ENCODE results near the gene MAP7D2. TPM values are rescaled to one million over a fixed set of nuclear protein-coding genes. Genes with fewer than 3 reads are reported as not detected.

MAP7D2 gene
- total and polyA plus RNA-seq, 2 of the 13 experiments (the other 11 are each of a cell fraction or from before 2014, with no cell fraction given): 9.6 to 10.5 TPM

DNA sequence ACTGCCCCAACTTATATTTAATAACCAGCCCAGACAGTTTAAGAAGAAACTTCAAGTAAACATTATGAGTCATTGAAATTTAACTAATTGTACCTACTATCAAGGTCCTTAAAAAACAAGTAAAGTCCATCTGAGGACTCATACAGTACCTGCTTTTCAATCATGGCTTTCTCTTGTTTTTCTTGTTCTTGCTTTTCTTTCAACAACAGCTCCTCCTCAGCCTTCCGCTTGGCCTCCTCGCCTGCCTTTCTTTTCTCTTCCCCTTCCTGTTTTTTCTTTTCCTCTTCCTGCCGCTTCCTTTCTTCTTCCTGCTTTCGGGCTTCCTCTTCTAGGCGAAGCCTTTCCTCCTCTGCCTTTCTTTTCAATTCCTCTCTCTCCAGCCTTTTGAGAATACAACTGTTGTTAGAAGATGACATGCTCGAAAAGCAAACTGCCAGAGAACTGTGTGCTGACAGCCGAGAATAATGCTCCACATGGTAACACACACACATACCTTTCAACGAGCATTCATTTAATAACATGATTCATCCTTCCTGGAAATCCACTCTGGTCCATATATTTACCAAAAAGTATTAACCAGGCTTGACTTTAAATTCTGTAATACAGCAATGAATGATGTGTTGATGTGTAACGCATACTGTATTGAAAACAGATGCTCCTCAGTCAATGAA is 100.6 kb downstream of the MAP7D2 start:
- Histone ChIP-seq H3K4me1 (ENCODE audit: insufficient read depth, low read length) (no peaks in the 10 kb centered on the region), H3K9ac (ENCODE audit: insufficient read depth, low read depth, low read length) (no peak overlapping the region), H3K4me3 (replicated peaks in 1 of 3; ENCODE audit: insufficient read depth in 1 of 3, low read depth in 2 of 3, low read length in 3 of 3) (no peak overlapping the region), H3K27ac (ENCODE audit: extremely low read length, insufficient read depth, low read length) (no peak overlapping the region), H4K20me1 (ENCODE audit: insufficient read depth, low read length) (no peaks in the 10 kb centered on the region), H2AFZ (ENCODE audit: low read length) (no peak overlapping the region), H3K27me3 (ENCODE audit: control insufficient read depth in 1 of 2, insufficient read depth in 2 of 2, low read length in 2 of 2) (no peaks in the 10 kb centered on the region), H3K36me3 (replicated peaks in 1 of 2; ENCODE audit: control insufficient read depth in 1 of 2, insufficient read depth in 2 of 2, low read length in 2 of 2) (peaks cover 0 to 4% of the 10 kb centered on the region in 2 experiments; a peak in 1 of 5 replicates), H3K79me2 (ENCODE audit: insufficient read depth, low read length) (no peaks in the 10 kb centered on the region), H3K9me3 (ENCODE audit: low read length) (no peaks in the 10 kb centered on the region), H3K4me2 (ENCODE audit: low read depth, low read length) (no peak overlapping the region)
- intact Hi-C loops (cut with micrococcal nuclease; ENCODE audit: unreplicated experiment): no loop called here
- DNase-seq (ENCODE audit: low spot score): no peak
- TF ChIP-seq, protein P1, sequence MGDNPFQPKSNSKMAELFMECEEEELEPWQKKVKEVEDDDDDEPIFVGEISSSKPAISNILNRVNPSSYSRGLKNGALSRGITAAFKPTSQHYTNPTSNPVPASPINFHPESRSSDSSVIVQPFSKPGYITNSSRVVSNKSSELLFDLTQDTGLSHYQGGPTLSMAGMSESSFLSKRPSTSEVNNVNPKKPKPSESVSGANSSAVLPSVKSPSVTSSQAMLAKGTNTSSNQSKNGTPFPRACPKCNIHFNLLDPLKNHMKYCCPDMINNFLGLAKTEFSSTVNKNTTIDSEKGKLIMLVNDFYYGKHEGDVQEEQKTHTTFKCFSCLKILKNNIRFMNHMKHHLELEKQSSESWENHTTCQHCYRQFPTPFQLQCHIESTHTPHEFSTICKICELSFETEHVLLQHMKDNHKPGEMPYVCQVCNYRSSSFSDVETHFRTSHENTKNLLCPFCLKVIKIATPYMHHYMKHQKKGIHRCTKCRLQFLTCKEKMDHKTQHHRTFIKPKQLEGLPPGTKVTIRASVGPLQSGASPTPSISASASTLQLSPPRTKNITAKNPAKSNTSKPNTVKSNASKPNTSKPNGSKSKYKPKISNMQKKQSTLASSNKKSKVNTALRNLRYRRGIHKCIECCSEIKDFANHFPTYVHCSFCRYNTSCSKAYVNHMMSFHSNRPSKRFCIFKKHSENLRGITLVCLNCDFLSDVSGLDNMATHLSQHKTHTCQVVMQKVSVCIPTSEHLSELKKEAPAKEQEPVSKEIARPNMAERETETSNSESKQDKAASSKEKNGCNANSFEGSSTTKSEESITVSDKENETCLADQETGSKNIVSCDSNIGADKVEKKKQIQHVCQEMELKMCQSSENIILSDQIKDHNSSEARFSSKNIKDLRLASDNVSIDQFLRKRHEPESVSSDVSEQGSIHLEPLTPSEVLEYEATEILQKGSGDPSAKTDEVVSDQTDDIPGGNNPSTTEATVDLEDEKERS (CRISPR knock-in tag; IDR thresholded peaks at IDR 0.05): no peak
- BruUV-seq (replicated peaks): no TSS peak
- WGBS (ENCODE audit: low lambda C conversion rate): 97% methylated on average over 9 of the region's 9 CpGs
- no peak for FAIRE-seq
- ATAC-seq: no peak
- ChIA-PET CTCF (ENCODE audit: low intra/inter-chr PET ratio, low total read pairs) (no interaction called here), POLR2A (no interaction called here)
- in situ Hi-C loops (cut with HindIII; ENCODE audit: extremely low pct_ligation_motif_present, low pct_unique_long_range_greater_than_20kb): no loop called here

GRCh38 chrX:20015422-20015821 is 101.3 kb downstream of the MAP7D2 start:
- no peaks in the 10 kb centered on the region for H3K27me3 ChIP-seq (ENCODE audit: control insufficient read depth in 1 of 2, insufficient read depth in 2 of 2, low read length in 2 of 2)
- no peaks in the 10 kb centered on the region for H3K79me2 ChIP-seq (ENCODE audit: insufficient read depth, low read length)
- no peak for DNase-seq (ENCODE audit: low spot score)
- no peak overlapping the region for H3K4me2 ChIP-seq (ENCODE audit: low read depth, low read length)
- peaks cover 0 to 4% of the 10 kb centered on the region in 2 experiments; a peak in 1 of 5 replicates for H3K36me3 ChIP-seq (replicated peaks in 1 of 2; ENCODE audit: control insufficient read depth in 1 of 2, insufficient read depth in 2 of 2, low read length in 2 of 2)
- in situ Hi-C loops (cut with HindIII; ENCODE audit: extremely low pct_ligation_motif_present, low pct_unique_long_range_greater_than_20kb): no loop called here
- BruUV-seq (replicated peaks): no TSS peak
- H3K4me3 ChIP-seq (replicated peaks in 1 of 3; ENCODE audit: insufficient read depth in 1 of 3, low read depth in 2 of 3, low read length in 3 of 3): no peak overlapping the region
- H3K9me3 ChIP-seq (ENCODE audit: low read length): no peaks in the 10 kb centered on the region
- ATAC-seq: no peak
- no peak overlapping the region for H3K27ac ChIP-seq (ENCODE audit: extremely low read length, insufficient read depth, low read length)
- no peak for FAIRE-seq
- intact Hi-C loops (cut with micrococcal nuclease; ENCODE audit: unreplicated experiment): no loop called here
- H4K20me1 ChIP-seq (ENCODE audit: insufficient read depth, low read length): no peaks in the 10 kb centered on the region
- no peaks in the 10 kb centered on the region for H3K4me1 ChIP-seq (ENCODE audit: insufficient read depth, low read length)
- no CpG with 5 or more reads among the region's 1 CpG for WGBS (ENCODE audit: low lambda C conversion rate)
- no peak for TF ChIP-seq ZSCAN31 (CRISPR knock-in tag; IDR thresholded peaks at IDR 0.05; ENCODE audit: low read depth)
- TF ChIP-seq MAX (IDR thresholded peaks at IDR 0.05): no peak
- ChIA-PET CTCF (ENCODE audit: low intra/inter-chr PET ratio, low total read pairs) (no interaction called here), POLR2A (no interaction called here)
- H3K9ac ChIP-seq (ENCODE audit: insufficient read depth, low read depth, low read length): no peak overlapping the region
- no peak overlapping the region for H2AFZ ChIP-seq (ENCODE audit: low read length)

All from HepG2 (cell line).